Activated CD4-positive, alpha-beta T cell treated with anti-CD3 and anti-CD28 coated beads, Interleukin-2, amount 50 U/mL, for 16 hours (primary cell): ENCODE measurements around the gene GGT6.

Source experiments
- DNase-seq: peaks from one replicate; pipeline ENCODE4 v3.0.0-alpha.2; 2020

Gene GGT6

DNA sequence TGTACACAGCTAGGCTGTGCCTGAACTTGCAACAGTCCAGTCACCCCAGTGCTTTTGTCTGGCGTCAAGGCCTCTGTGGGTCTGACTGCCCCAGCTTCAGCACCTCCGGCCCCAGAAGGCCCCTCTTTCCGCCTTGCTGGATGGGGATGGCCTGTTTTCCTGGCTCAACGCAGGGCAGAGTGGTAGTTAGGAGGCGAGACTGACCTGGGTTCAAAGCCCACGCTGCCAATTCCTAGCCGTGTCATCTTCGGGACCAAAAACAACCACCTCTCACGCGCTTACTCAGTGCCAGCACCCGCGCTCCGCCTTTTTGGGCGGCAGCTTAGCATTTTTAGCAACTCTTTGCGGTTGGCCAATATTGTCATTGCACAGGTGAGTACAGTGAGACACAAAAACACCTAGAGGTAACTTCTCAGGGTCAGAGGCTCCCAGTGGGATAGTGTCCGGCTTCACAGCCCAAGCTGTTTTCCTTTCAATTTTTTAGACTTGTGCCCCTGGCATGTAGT lies 9.8 kb downstream of the GGT6 start:
- DNase-seq: no peak

DNA sequence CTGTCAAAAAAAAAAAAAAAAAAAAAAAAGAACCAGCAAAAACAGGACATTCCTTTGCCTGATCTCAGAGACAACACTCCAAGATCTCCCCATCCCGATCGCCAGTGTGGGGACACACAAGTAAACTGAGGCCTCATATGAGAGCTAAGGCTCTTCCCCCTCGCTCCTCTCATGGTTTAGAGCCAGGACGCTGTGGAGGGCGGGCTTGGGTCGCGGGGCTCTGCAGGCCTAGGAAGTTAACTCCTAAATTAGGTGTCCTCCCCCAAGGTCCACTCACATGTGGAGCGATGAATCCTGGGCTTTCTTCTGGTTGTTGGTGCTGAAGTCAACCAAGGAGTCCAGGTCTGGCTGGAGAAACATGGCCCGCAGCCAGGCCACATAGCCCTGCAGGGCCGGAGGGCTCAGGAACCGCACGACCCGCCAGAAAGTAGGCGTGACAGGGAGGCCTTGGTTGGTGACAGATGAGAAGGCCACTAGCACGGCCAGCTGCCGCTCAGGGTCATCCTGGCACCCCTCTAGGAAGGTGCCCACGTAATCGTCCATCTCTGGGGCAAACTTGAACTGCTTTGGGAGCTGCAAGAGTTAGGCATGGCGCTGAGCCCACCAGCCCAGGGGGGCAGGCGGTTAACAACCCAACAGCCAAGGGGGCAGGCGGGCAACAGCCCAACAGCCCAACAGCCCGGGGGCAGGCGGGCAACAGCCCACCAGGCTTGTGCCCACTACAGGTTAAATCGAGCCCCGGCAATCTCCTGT lies 10.4 kb downstream of the GGT6 start:
- DNase-seq: no peak

DNA sequence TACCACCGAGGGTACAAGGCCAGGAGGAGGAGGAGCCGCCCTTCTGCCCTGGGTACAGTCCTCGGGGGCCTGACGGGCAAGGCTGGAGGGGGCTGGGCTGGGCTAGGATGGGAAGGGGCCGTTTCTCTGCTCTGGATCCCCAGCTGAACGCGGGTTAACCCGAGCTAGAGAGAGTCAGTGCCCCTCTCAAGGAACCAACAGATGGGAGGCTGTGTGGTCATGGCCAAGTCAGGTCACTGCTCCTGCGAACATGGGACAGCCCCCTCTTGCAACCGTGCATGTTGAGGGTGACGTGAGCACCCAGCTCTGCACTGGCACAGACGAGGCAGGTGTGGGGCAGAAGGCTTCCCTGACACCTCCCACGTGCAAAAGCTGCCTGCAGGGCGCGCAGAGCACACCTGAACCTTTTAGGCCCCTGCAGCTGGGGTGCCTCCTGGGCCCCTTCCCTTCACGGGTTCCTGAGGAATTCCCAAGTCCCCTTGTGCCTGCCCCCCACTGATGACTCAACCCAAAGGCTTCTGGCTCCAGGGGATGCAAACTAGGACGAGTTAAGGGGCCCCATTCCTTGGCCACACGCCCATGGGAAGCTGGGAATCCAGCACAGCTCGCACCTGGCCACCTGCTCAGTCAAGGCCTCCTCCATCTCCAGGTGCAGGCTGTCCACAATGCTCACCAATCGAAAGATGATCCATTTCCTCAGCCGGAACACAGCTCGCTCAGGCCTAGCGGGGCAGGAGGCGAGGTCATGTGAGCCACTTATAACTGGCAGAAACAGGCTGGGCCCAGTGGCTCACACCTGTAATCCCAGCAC lies 11.5 kb downstream of the GGT6 start:
- DNase-seq: no peak

DNA sequence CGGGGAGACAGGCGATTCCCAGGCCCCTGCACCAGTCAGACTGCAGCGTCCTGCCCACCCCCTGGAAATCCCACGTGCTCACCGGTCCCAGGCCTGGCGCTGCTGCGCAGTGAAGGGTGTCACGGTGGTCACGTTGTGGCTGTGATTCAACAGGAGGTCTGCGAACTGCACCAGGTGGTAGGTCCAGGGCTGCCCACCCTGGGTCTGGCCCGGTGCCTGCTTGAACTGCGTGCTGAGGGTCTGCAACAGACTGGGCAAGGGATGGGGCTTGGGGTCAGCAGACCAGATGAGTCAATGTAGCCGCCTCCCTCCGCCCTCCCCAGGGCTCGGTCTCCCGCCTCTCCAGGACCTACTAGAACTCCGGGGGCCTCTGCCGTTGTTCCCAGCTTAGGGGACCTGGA lies 12.3 kb downstream of the GGT6 start:
- DNase-seq: no peak

DNA sequence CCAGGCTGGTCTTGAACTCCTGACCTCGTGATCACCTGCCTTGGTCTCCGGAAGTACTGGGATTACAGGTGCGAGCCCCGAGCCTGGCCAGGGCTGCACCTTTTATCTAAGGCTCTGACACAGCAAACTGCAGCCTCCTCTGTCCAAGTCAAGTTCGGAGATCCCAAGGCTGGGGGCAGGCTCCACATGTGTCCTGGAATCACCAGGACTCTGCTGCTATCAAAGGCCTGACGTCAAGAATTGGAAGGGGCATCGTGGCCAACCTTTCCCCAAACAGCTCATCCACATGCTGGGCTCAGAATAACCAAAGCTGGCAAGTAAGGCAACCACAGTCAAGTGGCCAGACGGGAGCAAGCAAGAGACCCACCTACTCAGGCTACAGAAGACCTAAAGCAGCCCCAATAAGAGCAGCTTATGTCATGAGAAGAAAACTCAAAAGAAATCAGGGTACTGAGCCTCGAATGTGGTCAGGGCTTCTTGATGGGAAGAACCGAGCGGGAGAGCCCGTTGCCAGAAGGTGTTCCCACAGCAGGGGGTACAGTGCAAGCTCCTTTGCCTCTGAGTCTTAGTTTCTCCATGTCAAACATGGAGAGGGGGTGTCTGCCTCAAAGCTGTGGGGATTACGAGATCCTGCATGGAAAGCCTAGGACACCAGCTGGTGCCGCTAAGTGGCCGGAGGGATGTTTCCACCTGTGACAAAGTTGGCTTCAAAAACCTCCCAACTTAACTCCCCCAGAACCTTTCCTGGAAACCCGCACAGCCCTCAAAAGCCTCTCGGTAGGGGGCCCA lies 13.1 kb downstream of the GGT6 start:
- no peak for DNase-seq

DNA sequence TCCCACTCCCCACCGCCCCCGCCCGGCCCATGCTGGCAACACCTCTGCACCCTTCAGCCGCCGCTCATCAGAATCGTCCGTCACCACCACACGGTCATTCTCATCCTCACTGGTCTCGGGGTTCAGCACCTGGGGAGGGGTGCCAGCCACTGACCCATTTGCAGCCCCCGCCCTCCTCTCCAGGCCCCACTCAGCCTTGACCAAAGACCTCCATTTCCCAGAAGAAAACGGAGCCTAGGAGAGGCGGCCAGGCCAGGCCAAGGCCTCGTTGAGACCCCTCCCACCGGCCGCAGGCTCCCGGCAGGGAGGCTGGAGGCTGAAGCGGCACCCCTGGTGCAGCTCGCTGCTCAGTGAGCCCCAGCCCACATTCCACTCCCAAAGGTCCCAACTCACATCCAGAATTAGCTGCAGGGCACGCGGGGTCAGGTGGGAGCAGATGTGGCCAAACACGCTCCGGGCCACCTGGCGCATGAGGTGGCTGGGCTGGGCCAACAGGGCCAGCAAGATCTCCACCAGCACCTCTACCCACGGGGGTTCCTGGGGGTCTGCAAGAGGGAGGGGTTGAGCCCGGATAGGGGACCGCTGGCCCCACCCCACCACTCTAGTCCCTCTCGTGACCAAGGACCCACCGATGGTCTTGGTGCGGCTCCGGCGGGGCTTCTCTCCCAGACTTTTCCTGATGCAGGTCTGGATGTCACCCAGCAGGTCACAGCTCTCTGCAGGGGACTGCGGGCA lies 15.0 kb downstream of the GGT6 start:
- DNase-seq: no peak

DNA sequence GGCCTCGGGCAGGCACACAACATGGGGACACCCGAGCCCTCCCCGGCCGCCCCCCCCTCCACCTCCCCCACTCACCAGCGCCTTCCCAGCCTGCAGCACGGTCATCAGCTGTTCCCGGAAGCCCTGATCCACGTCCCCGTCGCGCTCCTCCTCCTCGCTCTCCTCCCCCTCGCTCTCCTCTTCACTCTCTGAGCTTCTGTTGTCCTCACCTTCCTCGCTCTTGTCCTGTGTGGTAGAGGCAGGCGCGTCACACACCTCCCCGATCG lies 15.5 kb downstream of the GGT6 start:
- no peak for DNase-seq

DNA sequence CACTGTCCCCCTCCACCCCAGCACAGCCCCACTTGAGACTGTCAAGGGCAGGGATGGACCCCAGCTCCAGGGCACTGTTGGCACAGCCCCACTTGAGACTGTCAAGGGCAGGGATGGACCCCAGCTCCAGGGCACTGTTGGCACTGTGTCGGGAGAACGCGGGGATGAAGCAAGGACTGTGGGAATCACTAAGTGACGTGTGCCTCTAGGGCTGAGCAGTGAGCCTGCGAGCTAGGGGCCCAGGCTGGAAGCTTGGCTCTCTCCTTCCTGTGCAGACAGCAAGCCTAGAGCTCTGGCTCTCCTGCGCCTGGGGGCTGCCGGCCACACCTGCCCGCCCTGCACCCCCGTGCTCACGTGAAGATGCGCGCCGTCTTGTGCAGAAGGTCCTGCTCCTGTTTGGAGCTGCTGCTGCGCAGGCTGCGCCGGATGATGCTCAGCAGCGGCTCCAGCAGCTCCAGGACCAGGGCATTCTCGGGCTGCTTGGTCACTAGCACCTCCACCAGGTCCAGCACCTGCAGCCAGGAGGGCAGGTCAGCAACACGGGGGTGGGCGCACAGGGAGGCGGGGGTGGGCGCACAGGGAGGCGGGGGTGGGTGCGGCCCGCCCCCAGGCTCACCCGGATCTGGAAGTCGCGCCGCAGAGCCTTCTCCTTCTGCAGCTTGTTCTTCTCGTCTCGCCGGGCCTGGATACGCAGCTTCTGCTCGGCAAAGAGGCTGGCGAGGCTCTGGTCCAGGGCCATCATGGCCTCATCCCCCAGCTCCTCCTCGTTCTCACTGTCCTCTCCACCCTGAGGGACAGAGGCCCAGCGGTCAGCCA lies 16.0 kb downstream of the GGT6 start:
- DNase-seq: no peak

DNA sequence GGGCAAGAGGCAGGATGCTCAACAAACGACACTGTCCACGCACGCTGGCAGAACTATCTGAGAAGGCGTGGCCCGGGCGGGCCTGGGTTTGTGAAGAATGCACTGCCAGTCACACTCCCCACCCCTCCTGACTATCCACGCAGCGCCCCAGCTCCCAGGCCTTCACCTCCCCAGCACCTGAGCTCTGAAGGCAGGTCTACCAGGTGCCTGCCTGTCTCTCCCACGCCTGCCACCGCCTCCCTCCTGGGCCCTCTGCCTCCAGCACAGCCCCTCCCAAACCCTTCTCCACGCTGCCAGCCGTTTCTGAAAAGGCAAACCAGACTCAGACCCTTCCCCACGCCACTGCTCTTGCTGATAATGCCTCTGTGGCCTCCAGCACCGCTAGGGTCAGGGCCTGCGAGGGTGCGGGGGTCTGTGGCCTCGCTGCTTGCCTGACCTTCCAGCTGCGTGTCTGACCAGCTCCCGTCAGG lies 16.8 kb downstream of the GGT6 start:
- DNase-seq: no peak

DNA sequence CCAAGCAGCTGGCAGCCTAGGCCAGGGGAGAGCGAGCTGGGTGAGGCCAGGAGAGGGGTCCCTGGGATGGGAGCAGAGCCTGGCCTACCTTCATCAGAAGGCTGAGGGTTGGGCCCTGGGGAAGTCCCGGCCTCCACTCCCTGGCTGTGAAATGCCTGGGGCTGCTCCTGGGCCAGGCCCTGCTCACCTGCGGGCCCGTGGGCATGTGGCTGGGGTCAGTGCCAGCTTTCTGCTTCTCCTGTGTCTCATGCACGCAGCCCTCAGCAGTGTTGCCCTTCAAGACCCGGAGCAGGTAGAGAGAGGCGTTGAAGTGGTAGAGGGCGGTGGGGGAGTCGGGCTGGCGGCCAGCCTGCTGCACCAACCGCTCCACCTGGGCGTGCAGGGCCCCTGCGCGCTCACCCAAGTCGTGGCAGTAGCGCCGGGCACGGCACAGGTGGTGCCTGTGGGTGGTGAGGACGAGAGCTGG lies 17.6 kb downstream of the GGT6 start:
- no peak for DNase-seq

DNA sequence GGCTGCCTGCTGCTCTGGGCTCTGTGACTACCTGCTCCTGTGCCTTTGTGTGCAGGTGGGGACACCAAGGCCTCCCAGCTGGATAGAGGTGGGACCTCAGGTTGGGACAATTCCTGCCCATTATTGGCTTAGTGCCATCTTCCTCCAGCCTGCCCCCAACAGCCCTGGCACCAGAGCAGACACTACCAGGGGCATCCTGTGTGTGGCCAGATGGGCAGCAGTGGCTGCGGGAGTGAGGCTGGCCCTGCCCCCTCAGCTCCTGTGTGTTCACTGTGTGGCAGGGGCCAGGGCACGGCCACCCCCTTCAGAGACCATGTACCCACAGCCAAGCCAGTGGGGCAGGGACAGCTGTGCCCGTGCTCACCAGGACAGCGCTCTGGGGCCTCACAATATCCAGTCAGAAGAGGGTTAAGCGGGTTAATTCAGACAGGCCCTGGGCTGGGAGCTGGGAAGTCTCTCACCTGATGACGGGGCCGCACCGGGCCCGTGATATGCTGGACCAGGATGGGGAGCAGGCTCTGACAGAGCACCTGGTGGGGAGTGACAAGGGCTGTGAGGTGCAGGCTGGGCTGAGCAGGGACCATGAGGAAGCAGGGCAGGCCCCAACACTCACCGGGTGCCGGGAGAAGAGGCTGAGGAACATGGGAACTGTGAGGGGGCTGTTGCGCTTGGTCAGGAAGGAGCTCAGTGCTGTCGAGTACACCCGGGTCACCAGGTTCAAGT lies 18.2 kb downstream of the GGT6 start:
- no peak for DNase-seq

DNA sequence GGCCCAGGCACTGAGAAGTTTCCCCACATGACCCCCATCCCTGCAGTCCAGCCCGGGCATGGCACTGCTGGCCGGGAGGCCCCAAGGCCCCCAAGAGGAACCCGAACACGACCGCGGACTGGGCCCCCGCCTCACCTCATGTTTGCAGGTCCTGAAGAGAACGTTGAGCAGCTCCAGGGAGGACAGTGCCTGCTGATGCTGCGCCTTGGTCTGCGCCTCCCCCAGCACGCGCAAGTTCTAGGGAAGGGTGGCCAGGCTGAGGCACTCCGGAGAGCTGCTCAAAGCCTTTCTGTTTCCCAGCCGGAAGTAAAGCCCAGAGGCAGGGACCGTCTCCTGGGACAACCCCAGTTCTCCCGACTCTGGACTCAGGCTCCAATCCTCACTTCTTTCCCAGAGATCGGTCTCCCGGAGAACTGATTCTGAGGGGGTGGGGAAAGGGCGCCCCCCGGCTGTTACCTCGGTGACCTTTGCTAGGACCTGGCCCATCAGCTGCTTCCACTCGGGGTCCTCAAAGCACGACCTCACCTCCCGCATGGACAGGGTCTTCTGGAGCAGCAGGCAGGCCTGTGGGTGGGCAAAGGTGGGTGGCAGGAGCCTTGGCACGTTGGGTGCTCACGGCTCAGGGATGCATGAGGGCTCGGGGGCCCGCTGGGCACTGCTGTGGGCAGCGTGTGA lies 18.9 kb downstream of the GGT6 start:
- no peak for DNase-seq

DNA sequence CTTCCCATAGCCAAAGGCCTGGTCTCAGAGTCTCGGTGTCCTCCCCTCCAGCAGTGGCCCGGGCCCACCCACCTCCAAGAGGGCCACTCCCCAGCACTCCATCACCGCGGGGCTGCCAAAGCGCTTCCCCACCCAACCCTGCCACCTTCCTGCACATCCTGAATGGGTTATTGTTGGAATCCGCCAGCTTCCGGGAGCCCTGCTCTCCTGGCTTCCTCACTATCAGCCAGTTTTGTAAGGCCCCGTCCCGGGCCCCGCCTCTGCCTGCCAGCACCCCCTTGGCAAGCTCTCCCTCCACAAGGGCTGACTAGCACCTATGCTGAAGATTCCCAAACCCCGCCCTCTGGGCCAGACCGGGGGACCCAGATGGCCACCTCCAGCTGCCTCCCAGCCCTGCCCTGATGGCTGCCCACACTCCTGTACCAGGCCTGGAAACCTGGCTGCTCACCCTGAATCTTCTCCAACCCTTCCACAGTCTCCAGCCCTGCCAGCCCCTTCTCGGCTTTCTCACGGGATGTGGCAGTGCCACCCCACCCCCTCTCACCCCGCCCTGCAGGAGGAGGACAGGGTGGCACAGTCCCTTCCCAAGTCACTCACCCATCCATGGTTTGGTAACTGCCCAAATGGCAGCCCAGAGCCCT lies 19.6 kb downstream of the GGT6 start:
- no peak for DNase-seq

DNA sequence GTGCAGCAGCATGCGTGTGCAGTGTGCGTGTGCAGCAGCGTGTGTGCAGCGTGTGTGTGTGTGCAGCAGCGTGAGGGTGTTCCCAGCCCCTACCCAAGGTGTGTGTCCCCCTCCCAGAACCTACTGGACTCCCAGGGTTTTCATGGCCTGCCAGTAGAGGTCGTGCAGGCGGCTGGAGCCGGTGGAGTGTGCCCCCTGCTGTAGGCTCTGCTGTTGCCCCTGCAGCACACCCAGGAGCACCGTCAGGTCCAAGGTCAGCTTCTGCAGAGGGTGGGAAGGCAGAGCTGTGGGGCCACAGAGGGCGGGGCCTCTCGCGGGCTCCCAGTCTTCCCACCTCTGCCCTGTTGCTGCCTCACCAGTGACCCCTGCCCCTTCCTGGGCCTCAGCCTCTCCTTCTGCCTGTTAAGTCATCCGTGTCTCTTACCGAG lies 20.1 kb downstream of the GGT6 start:
- DNase-seq: no peak

DNA sequence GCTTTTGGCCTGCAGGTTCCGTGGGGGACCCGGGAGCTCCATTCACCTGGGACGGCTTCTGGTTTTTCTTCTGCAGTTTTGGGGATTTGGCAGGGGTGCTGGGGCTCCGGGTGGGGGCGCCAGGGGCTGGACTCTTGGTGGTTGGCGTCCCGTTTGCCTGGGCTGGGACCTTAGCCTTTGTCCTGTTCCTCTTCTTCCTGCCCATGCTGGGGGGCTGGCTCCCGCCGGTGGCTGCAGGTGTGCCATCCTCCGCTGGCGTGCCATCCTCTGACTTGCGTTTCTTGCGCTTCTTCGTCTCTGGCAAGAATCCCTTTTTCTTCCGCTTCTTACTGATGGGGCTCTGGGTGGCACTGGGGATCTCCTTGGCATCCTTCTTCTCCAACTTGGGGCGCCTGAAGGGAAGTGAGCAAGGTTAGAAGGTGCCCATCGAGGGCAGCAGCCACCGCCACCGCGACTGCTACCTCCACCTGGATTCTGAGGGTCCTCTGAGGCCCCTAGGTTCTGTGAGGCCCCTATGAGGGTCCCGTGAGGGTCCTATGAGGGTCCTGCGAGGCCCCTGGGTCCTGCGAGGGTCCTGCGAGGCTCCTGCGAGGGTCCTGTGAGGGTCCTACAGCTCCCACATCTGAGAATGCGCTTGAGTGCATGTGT lies 20.7 kb downstream of the GGT6 start:
- no peak for DNase-seq

DNA sequence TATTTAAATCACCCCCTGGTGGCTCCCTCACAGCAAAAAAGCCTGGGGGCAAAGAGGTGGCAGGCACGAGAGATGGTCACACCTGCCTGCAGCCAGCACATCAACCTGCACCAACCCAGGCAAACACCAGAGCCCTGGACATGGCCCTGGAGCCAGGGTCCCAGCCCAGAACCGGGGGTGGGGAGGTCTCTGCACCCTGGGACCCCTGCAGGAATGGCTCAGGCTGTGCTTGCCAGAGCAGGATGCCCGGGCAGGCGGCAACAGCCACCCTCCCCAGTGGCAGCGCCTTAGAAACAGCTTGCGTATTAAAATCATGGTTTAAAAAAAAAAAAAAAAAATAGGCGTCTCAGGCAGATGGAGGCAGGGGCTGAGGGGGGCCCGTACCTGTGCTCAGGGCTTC lies 21.4 kb downstream of the GGT6 start:
- DNase-seq: no peak

DNA sequence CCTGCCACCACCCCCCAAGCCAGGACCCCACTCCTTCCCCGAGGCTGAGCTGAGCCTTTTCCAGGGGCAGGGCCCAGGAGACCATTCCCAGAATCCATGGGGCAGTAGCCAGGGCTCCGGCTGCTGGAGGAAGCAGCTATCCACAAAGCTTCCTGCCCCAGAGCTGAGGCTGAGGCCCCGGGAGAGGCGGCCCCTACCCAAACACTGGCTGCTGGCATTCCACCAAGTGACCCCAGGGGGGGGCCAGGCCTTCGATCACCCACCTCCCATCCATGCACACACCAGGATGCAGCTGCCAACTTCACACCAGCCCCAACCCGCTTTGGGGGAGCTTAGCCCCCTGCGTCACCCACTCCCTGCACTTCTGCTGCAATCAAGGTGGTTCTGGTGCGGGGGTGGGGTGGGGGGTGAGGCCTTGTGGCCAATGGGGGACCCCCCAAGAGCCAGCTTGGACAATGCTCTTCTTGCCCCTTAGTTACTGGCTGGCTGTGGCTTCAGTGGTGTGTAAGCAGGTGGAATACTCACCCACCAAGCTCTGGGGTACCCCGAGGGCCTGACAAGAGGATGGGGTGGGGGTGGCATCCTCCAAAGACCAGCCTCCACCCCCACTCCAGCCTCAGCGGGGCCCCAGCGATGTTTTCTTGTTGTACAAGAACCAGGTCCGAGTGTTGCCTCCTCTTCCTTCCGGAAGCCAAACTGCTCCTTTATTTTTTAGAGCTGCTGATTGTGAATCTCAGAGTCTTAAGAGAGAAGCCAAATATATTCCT lies 22.0 kb downstream of the GGT6 start:
- no peak for DNase-seq

DNA sequence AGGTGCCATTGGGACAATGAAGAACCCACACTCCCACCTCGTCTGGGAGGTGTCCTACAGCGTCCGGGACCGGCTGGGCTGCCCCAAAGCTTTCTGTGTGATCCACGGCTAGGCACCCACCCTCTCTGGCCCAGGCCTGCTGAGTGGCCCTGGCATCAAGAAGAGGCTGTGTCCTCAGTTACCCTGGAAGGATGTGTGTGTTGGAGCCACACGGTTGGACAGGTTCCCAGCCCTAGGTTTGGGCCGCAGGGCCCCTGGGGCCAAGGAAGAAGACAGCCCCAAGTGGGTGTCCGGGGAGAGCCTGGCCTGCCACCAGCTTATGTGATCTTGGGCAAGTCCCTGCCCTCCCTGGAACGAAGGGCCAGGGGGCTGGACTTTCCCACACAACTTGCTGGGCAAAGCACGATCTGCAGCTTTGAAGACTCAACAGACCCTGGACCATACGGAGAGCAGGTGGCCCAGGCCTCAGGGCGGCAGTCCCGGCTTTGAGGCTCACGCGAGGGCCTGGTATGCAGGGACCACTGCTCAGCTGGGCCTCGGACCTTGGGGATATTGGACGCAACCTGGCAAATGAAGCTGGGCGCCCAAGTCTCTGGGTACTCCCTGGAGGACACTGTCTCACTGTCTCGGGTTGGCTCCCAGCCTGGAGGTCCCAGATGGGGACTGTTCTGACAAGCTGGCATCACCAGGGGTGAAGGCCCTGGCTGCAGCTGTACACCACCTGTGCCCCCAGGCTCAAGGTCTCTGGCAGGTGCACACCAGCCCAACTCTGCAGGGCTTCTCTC lies 22.7 kb downstream of the GGT6 start:
- no peak for DNase-seq
